Endodermal cell (in vitro differentiated cells): Measurements from ENCODE around the gene SLC22A25. TPM values are rescaled to one million over a fixed set of nuclear protein-coding genes. Genes with fewer than 3 reads are reported as not detected.

Source experiments
- DNase-seq: peaks from one replicate; pipeline ENCODE4 v3.0.0-alpha.2; 2017
- H3K27ac ChIP-seq: 2 replicates; pipeline ENCODE4 v1.5.1; 2013; ENCODE audit warnings: mild to moderate bottlenecking, low read depth, low read length, moderate library complexity
- H3K27me3 ChIP-seq: 2 replicates; pipeline ENCODE4 v1.6.1; 2013; ENCODE audit warnings: mild to moderate bottlenecking, low read length, moderate library complexity; ENCODE audit not compliant: insufficient read depth, control insufficient read depth, poor library complexity, severe bottlenecking
- H3K36me3 ChIP-seq: 2 replicates; pipeline ENCODE4 v1.7.0; 2013; ENCODE audit warnings: mild to moderate bottlenecking, low read length, moderate library complexity; ENCODE audit not compliant: control insufficient read depth, insufficient read depth
- H3K4me1 ChIP-seq: one replicate; pipeline ENCODE4 v1.7.0; 2013; ENCODE audit warnings: low read length; ENCODE audit not compliant: control insufficient read depth, insufficient read depth
- H3K4me3 ChIP-seq: 2 replicates; pipeline ENCODE4 v1.5.1; 2013; ENCODE audit warnings: mild to moderate bottlenecking, low read length, moderate library complexity
- H3K9ac ChIP-seq: 2 replicates; pipeline ENCODE4 v1.6.1; 2013; ENCODE audit warnings: mild to moderate bottlenecking, low read length, moderate library complexity; ENCODE audit not compliant: poor library complexity, severe bottlenecking; ENCODE audit errors: extremely low read depth
- H3K9me3 ChIP-seq: 2 replicates; pipeline ENCODE4 v1.6.1; 2013; ENCODE audit warnings: mild to moderate bottlenecking, low read length, moderate library complexity; ENCODE audit not compliant: control insufficient read depth
- H3K27ac Mint-ChIP-seq: 2 replicates; pipeline ENCODE4 v1.8.0; 2020; ENCODE audit warnings: mixed read lengths
- H3K27me3 Mint-ChIP-seq: 2 replicates; pipeline ENCODE4 v1.8.0; 2021; ENCODE audit warnings: mild to moderate bottlenecking, mixed read lengths; ENCODE audit not compliant: insufficient read depth
- H3K36me3 Mint-ChIP-seq: 2 replicates; pipeline ENCODE4 v1.8.0; 2020; ENCODE audit warnings: low read depth, mixed read lengths
- H3K4me1 Mint-ChIP-seq: 2 replicates; pipeline ENCODE4 v1.8.0; 2020; ENCODE audit warnings: mixed read lengths
- H3K4me3 Mint-ChIP-seq: 2 replicates; pipeline ENCODE4 v1.8.0; 2020; ENCODE audit warnings: mild to moderate bottlenecking, moderate library complexity, mixed read lengths
- H3K9me3 Mint-ChIP-seq: 2 replicates; pipeline ENCODE4 v1.8.0; 2020; ENCODE audit warnings: mild to moderate bottlenecking, mixed read lengths
- WGBS, 2 experiments: methylation state at CpG; one replicate each; pipeline versions ENCODE4 v1.1.5 to v1.1.7; 2013; ENCODE audit warnings: missing lambda C conversion rate in 2 of 2, mixed read lengths in 1 of 2; ENCODE audit not compliant: insufficient coverage in 1 of 2, insufficient read length in 1 of 2; 5-methylcytosine and 5-hydroxymethylcytosine counted together
- long read RNA-seq, 4 experiments: library from polyadenylated mRNA in 2 of 4; library from RNA in 1 of 4; library from capped mRNA in 1 of 4; stranded (forward) in 3 of 4; unstranded in 1 of 4; transcript quantifications; one replicate each; pipeline ENCODE4 v2.0.0, GENCODE V29; 2020 to 2021; ENCODE audit warnings: inconsistent platforms in 1 of 4
- polyA plus RNA-seq, 2 experiments: library from polyadenylated mRNA; stranded (reverse); fragments of 50-300 nt; gene quantifications; one replicate each; pipeline ENCODE4 v1.2.3, GENCODE V29; 2013
- total RNA-seq, 2 donors: library from RNA; stranded (reverse); fragmentation: NEBNext Ultra II Directional in 1 of 2; extraction: Animal tissue kit (Norgen Biotek cat#: 25700) in 1 of 2; gene quantifications; 2 replicates in 1 of 2; 3 replicates in 1 of 2; pipeline ENCODE4 v1.2.1, GENCODE V29; 2021
- TF ChIP-seq, protein P1 (sequence below): fragments of 200-600 bp; sonication (generic); conservative IDR thresholded peaks from 2 replicates; pipeline ENCODE4 v1.5.0; 2021; ENCODE audit warnings: antibody characterized with exemption, mild to moderate bottlenecking

SLC22A25 gene
- under 1 TPM in 1 of 2 donors, not detected in 1; 0.18 TPM for total RNA-seq
- not detected for polyA plus RNA-seq (2013, experiment 1 of 2)
- polyA plus RNA-seq (2013, experiment 2 of 2): not detected
- long read RNA-seq, experiment 1: 0 reads
- long read RNA-seq, experiment 2: 0 reads
- long read RNA-seq, experiment 3: 0 reads
- long read RNA-seq, experiment 4: 0 reads

DNA sequence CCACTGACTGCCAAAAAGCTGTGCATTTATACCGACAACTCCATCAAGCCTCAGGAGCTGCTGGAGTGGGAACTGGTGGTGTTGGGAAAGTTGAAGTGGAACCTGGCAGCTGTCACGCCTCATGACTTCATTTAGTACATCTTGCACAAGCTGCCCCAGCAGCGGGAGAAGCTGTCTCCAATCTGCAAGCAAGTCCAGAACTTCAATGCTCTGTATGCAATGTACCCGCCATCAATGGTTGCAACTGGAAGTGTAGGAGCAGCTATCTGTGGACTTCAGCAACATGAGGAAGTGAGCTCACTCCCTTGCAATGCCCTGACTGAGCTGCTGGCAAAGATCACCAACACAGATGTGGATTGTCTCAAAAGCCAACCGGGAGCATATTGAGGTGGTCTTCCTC is at the start of gene SLC22A25:
Gene SLC22A25, minus strand, starts transcription at position 67 of the 400 bp plus-strand sequence. CDS start 13,947 bp downstream, outside the sequence.
- Histone ChIP-seq H3K9ac (no peak within 1 kb of the TSS), H3K27me3 (no peaks in the 10 kb centered on the region), H3K4me1 (no peaks in the 10 kb centered on the region), H3K27ac (no peak within 1 kb of the TSS), H3K36me3 (no peaks in the 10 kb centered on the region), H3K4me3 (no peak within 1 kb of the TSS), H3K9me3 (no peaks in the 10 kb centered on the region)
- Mint-ChIP-seq H3K9me3 (peaks cover 2% of the 10 kb centered on the region), H3K4me1 (peaks cover 4% of the 10 kb centered on the region), H3K27me3 (peaks cover 3% of the 10 kb centered on the region), H3K27ac (no peak within 1 kb of the TSS), H3K4me3 (no peak within 1 kb of the TSS), H3K36me3 (no peaks in the 10 kb centered on the region)
- 93 to 100% methylated on average over 3 to 5 of the region's 5 CpGs for whole genome bisulfite sequencing, 2 experiments
- TF ChIP-seq, protein P1, sequence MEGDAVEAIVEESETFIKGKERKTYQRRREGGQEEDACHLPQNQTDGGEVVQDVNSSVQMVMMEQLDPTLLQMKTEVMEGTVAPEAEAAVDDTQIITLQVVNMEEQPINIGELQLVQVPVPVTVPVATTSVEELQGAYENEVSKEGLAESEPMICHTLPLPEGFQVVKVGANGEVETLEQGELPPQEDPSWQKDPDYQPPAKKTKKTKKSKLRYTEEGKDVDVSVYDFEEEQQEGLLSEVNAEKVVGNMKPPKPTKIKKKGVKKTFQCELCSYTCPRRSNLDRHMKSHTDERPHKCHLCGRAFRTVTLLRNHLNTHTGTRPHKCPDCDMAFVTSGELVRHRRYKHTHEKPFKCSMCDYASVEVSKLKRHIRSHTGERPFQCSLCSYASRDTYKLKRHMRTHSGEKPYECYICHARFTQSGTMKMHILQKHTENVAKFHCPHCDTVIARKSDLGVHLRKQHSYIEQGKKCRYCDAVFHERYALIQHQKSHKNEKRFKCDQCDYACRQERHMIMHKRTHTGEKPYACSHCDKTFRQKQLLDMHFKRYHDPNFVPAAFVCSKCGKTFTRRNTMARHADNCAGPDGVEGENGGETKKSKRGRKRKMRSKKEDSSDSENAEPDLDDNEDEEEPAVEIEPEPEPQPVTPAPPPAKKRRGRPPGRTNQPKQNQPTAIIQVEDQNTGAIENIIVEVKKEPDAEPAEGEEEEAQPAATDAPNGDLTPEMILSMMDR: no peak
- no peak for DNase-seq

DNA sequence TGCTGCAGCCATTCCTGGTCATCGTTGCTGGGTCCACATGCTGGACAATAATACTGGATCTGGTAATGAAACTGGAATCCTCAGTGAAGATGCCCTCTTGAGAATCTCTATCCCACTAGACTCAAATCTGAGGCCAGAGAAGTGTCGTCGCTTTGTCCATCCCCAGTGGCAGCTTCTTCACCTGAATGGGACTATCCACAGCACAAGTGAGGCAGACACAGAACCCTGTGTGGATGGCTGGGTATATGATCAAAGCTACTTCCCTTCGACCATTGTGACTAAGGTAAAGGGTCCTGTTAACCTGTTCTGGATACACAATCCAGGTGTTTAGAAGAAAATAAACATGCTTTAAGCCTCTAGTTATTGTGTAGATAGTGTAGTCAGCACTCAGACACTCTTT is 46.9 kb upstream of the SLC22A25 start:
- H3K9me3 ChIP-seq: peaks cover 12% of the 10 kb centered on the region
- 92 to 100% methylated on average over 1 to 4 of the region's 4 CpGs for WGBS, 2 experiments
- H3K36me3 ChIP-seq: no peaks in the 10 kb centered on the region
- H3K4me3 Mint-ChIP-seq: no peak overlapping the region
- no peaks in the 10 kb centered on the region for H3K4me1 ChIP-seq
- H3K27me3 ChIP-seq: no peaks in the 10 kb centered on the region
- H3K4me3 ChIP-seq: no peak overlapping the region
- TF ChIP-seq, protein P1: no peak
- H3K27ac Mint-ChIP-seq: no peak overlapping the region
- no peak overlapping the region for H3K27ac ChIP-seq
- H3K4me1 Mint-ChIP-seq: no peaks in the 10 kb centered on the region
- no peak for DNase-seq
- H3K9me3 Mint-ChIP-seq: peaks cover 10% of the 10 kb centered on the region
- H3K27me3 Mint-ChIP-seq: peaks cover 15% of the 10 kb centered on the region
- H3K36me3 Mint-ChIP-seq: no peaks in the 10 kb centered on the region
- H3K9ac ChIP-seq: no peak overlapping the region

DNA sequence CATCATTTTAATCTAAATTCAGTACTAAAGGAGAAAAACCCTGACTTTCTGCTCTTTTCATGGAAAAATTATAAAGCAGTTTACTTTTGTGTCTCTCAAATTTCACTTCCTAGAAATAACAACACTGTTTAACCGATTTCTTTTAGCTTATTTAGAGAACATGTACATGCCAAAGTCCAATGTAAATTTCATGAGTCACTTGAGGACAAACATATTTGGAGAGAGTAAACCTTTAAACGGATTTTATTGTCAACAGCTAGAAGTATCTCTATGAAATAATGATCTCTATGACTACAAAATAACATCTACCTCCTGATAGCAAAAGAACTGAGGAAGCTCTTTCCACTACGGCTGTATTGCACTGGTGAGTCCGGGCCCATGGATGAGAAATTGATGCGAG is 46.3 kb upstream of the SLC22A25 start:
- Histone ChIP-seq H3K36me3 (no peaks in the 10 kb centered on the region), H3K4me3 (no peak overlapping the region), H3K27ac (no peak overlapping the region), H3K9me3 (peaks cover 12% of the 10 kb centered on the region), H3K9ac (no peak overlapping the region), H3K27me3 (no peaks in the 10 kb centered on the region), H3K4me1 (no peaks in the 10 kb centered on the region)
- 89 to 93% methylated on average over 4 to 5 of the region's 5 CpGs for WGBS, 2 experiments
- DNase-seq: no peak
- Mint-ChIP-seq H3K4me1 (no peaks in the 10 kb centered on the region), H3K9me3 (peaks cover 10% of the 10 kb centered on the region), H3K4me3 (no peak overlapping the region), H3K36me3 (no peaks in the 10 kb centered on the region), H3K27me3 (peaks cover 20% of the 10 kb centered on the region), H3K27ac (no peak overlapping the region)
- TF ChIP-seq, protein P1: no peak
